ENCODE results near the gene SMOC1.

SMOC1 gene

GRCh38 chr14:70009961-70010360 lies 130.7 kb downstream of the SMOC1 start:
- Mint-ChIP-seq H3K27ac (no peak overlapping the region), H3K4me1 (peaks cover 94% of the 10 kb centered on the region), H3K36me3 (ENCODE audit: low read depth) (peaks cover 48% of the 10 kb centered on the region), H3K27me3 (ENCODE audit: low read depth, poor library complexity) (peaks cover 3% of the 10 kb centered on the region), H3K9me3 (no peaks in the 10 kb centered on the region), H3K4me3 (no peak overlapping the region)
- no peak for DNase-seq
- no peak for TF ChIP-seq CTCF (IDR thresholded peaks at IDR 0.05)

DNA sequence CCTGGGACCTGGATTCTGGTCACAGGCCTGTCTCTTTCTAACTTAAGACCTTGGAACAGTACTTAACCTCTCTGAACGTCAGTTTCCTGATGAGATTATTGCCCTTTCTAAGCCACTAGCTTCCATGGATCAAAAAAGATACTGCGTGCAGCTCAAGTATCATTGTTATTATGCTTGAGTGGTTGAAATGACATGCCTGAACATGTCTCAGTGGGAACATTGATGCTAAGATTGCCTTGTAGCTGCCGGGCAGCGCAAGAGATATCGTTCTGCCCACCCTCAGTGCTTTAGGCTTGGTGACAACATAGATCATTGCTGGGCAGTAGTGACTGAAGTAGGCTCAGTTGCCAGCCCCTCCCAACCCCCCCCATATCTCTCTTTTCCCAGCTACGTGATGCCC lies 131.9 kb downstream of the SMOC1 start:
- H3K27me3 Mint-ChIP-seq (ENCODE audit: low read depth, poor library complexity) = peaks cover 3% of the 10 kb centered on the region
- no peaks in the 10 kb centered on the region for H3K9me3 Mint-ChIP-seq
- no peak overlapping the region for H3K27ac Mint-ChIP-seq
- H3K4me1 Mint-ChIP-seq = peaks cover 94% of the 10 kb centered on the region
- peaks cover 51% of the 10 kb centered on the region for H3K36me3 Mint-ChIP-seq (ENCODE audit: low read depth)
- TF ChIP-seq CTCF (IDR thresholded peaks at IDR 0.05) = no peak
- no peak overlapping the region for H3K4me3 Mint-ChIP-seq
- no peak for DNase-seq

DNA sequence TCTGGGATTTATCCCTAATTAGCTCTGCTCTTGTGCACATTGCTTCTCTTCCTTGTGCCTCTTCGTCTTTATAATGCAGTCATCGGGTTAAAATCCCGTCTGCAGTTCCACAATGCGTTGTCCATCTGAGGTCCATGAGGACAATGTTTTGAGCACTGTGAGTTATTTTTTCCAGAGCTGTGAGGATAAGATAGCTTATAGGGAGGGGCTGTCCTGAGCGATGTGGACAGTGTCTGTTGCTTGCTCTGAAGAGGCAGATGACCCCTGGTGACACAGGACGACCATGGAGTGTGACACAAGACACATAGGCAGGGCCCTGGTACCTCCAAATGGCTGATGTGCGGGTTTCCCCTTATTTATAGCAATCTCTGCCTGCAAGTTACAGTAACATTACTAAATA lies 132.5 kb downstream of the SMOC1 start:
- no peak for DNase-seq
- Mint-ChIP-seq H3K27ac (no peak overlapping the region), H3K4me1 (peaks cover 92% of the 10 kb centered on the region), H3K4me3 (no peak overlapping the region), H3K9me3 (no peaks in the 10 kb centered on the region), H3K36me3 (ENCODE audit: low read depth) (peaks cover 57% of the 10 kb centered on the region), H3K27me3 (ENCODE audit: low read depth, poor library complexity) (peaks cover 1% of the 10 kb centered on the region)
- no peak for TF ChIP-seq CTCF (IDR thresholded peaks at IDR 0.05)

DNA sequence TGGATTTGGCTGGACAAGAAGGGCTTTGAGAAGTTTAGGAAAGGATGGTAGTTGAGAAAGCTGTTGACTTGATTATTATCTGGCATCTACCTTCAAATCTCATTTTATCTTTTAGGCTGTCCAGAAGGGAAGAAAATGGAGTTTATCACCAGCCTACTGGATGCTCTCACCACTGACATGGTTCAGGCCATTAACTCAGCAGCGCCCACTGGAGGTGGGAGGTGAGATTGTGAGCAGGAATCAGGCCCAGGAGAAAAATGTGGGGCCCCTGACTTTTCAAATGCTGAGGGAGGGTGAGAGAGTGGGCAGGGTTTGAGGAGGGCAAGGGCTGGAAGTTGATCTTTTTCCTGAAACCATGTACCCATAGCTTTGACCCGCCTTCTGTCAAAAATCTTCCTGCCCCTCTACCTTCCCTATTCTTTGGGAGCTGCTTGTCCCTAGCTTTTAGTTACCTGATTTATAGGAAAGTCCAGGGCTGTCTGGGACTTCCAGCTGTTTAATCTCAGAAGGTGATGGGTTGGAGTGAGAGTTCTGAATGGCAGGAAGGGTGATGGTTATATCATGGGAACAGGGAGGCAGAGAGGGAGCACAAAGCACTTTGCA lies 134.2 kb downstream of the SMOC1 start:
- Mint-ChIP-seq H3K27me3 (ENCODE audit: low read depth, poor library complexity) (no peaks in the 10 kb centered on the region), H3K9me3 (no peaks in the 10 kb centered on the region), H3K4me3 (no peak overlapping the region), H3K27ac (no peak overlapping the region), H3K36me3 (ENCODE audit: low read depth) (peaks cover 71% of the 10 kb centered on the region), H3K4me1 (peaks cover 94% of the 10 kb centered on the region)
- TF ChIP-seq CTCF (IDR thresholded peaks at IDR 0.05) = peak; percentile 65
- DNase-seq = peak; percentile 56

DNA sequence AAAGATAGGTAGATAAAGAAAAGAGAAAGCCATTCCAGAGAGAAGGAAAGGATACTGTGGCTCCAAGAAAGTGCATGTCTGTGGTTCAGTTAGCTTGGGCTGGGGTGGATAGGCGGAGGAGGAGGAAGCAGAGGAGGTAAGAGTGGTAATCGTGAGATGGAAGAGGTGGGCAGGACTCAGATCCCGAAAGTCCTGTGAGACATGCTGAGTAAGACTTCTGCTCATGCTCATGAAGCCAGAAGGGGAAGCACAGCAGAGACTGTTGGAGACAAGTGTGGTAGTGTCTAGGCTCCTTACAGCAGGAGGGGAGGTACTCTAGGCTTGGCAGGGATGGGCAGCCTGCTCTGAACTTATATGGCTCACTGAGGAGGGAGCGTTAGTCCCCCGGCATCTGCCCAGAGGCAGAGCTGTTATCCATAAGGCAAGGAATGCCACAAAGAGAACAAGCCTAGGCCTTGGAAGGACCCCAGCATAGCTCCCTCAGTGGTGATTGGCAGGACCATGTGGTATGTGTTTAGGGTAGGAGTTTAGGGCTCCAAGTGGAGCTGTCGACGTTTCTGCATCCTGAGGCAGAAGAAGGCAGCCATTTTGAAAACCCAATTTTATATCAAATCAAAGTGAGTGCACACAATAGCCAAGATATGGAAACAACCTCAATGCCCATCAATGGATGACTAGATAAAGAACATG lies 135.3 kb downstream of the SMOC1 start:
- no peak for TF ChIP-seq CTCF (IDR thresholded peaks at IDR 0.05)
- H3K4me1 Mint-ChIP-seq = peaks cover 85% of the 10 kb centered on the region
- DNase-seq = no peak
- H3K4me3 Mint-ChIP-seq = no peak overlapping the region
- no peaks in the 10 kb centered on the region for H3K9me3 Mint-ChIP-seq
- peaks cover 75% of the 10 kb centered on the region for H3K36me3 Mint-ChIP-seq (ENCODE audit: low read depth)
- H3K27ac Mint-ChIP-seq = no peak overlapping the region
- peaks cover 2% of the 10 kb centered on the region for H3K27me3 Mint-ChIP-seq (ENCODE audit: low read depth, poor library complexity)

GRCh38 chr14:70018230-70018629 lies 139.0 kb downstream of the SMOC1 start:
- Mint-ChIP-seq H3K9me3 (no peaks in the 10 kb centered on the region), H3K4me3 (no peak overlapping the region), H3K36me3 (ENCODE audit: low read depth) (peaks cover 72% of the 10 kb centered on the region), H3K27ac (peak overlapping the region; percentile 89), H3K27me3 (ENCODE audit: low read depth, poor library complexity) (peaks cover 5% of the 10 kb centered on the region), H3K4me1 (peaks cover 74% of the 10 kb centered on the region)
- DNase-seq = no peak
- TF ChIP-seq CTCF (IDR thresholded peaks at IDR 0.05) = no peak
